ENCODE results near the gene RAB36. TPM values are rescaled to one million over a fixed set of nuclear protein-coding genes. Genes with fewer than 3 reads are reported as not detected.

The RAB36 gene
- total RNA-seq, 1 donor from 2014 or later: 9.6 TPM

GRCh38 chr22:23113847-23114720, 31.2 kb upstream of the RAB36 start:
- Histone ChIP-seq H3K36me3 (no peaks in the 10 kb centered on the region), H3K4me1 (no peaks in the 10 kb centered on the region), H3K9me3 (no peaks in the 10 kb centered on the region), H3K4me3 (no peak overlapping the region), H3K27me3 (ENCODE audit: low read depth) (no peaks in the 10 kb centered on the region), H3K27ac (no peak overlapping the region)
- DNase-seq (no peak), ATAC-seq (no peak)
- TF ChIP-seq CTCF (IDR thresholded peaks at IDR 0.05): no peak
- intact Hi-C loops (cut with DNase I): no loop called here

- no peak for TF ChIP-seq CTCF (IDR thresholded peaks at IDR 0.05)
- DNase-seq (no peak), ATAC-seq (no peak)
Observed at GRCh38 chr22:23114721-23115020, 30.6 kb upstream of the RAB36 start.

GRCh38 chr22:23115369-23115768, 29.9 kb upstream of the RAB36 start:
- Histone ChIP-seq H3K9me3 (no peaks in the 10 kb centered on the region), H3K27ac (no peak overlapping the region), H3K36me3 (no peaks in the 10 kb centered on the region), H3K4me1 (no peaks in the 10 kb centered on the region), H3K4me3 (no peak overlapping the region), H3K27me3 (ENCODE audit: low read depth) (no peaks in the 10 kb centered on the region)
- no peak for DNase-seq
- no peak for TF ChIP-seq CTCF (IDR thresholded peaks at IDR 0.05)
- ATAC-seq: no peak
- intact Hi-C loops (cut with DNase I): no loop called here

More at GRCh38 chr22:23114721-23115020, 30.6 kb upstream of the RAB36 start:
- Histone ChIP-seq H3K27ac (no peak overlapping the region), H3K9me3 (no peaks in the 10 kb centered on the region), H3K4me1 (no peaks in the 10 kb centered on the region), H3K4me3 (no peak overlapping the region), H3K27me3 (ENCODE audit: low read depth) (no peaks in the 10 kb centered on the region), H3K36me3 (no peaks in the 10 kb centered on the region)
- intact Hi-C loops (cut with DNase I): no loop called here

GRCh38 chr22:23115825-23116494, 29.3 kb upstream of the RAB36 start:
- Histone ChIP-seq H3K27ac (no peak overlapping the region), H3K4me1 (no peaks in the 10 kb centered on the region), H3K27me3 (ENCODE audit: low read depth) (no peaks in the 10 kb centered on the region), H3K4me3 (no peak overlapping the region), H3K36me3 (no peaks in the 10 kb centered on the region), H3K9me3 (no peaks in the 10 kb centered on the region)
- DNase-seq (no peak), ATAC-seq (no peak)
- intact Hi-C loops (cut with DNase I): no loop called here
- TF ChIP-seq CTCF (IDR thresholded peaks at IDR 0.05): no peak

- Histone ChIP-seq H3K4me3 (no peak overlapping the region), H3K27me3 (ENCODE audit: low read depth) (no peaks in the 10 kb centered on the region), H3K36me3 (no peaks in the 10 kb centered on the region), H3K9me3 (no peaks in the 10 kb centered on the region), H3K27ac (no peak overlapping the region), H3K4me1 (no peaks in the 10 kb centered on the region)
- no peak for TF ChIP-seq CTCF (IDR thresholded peaks at IDR 0.05)
- ATAC-seq (no peak), DNase-seq (no peak)
- intact Hi-C loops (cut with DNase I): no loop called here
Observed at GRCh38 chr22:23116506-23117263, 28.6 kb upstream of the RAB36 start.
